GM12878 (cell line): Measurements from ENCODE around the gene WNT3A.

Experiments used
- RB1 ChIP-seq: fragments of 450-650 bp; formaldehyde crosslinking; IDR thresholded peaks from 2 replicates; pipeline ENCODE4 v1.6.1; 2017; ENCODE audit warnings: mild to moderate bottlenecking, borderline replicate concordance
- SP1 ChIP-seq: IDR thresholded peaks from one replicate; pipeline ENCODE4 v1.6.1; 2011; ENCODE audit warnings: low read depth, low read length
- SRF ChIP-seq, 2 experiments: IDR thresholded peaks; 2 replicates each; pipeline ENCODE4 v1.6.1; 2011; ENCODE audit warnings: low read depth in 2 of 2, low read length in 2 of 2, mild to moderate bottlenecking in 1 of 2, moderate library complexity in 1 of 2
- USF1 ChIP-seq: IDR thresholded peaks from 2 replicates; pipeline ENCODE4 v1.6.1; 2011; ENCODE audit warnings: borderline replicate concordance, low read depth, mild to moderate bottlenecking, moderate library complexity, mixed read lengths, low read length; ENCODE audit not compliant: insufficient read depth; ENCODE audit errors: extremely low read length
- ZNF274 ChIP-seq: IDR thresholded peaks from one replicate; pipeline ENCODE4 v1.8.0; 2011; ENCODE audit not compliant: insufficient read length, insufficient read depth
- TF ChIP-seq, protein P1 (sequence below), 3 experiments: IDR thresholded peaks in 2 of 3; conservative IDR thresholded peaks in 1 of 3; 2 replicates each; pipeline ENCODE4 v1.5.1; 2011; ENCODE audit warnings: low read depth in 3 of 3, low read length in 3 of 3, mild to moderate bottlenecking in 3 of 3, control low read depth in 2 of 3, moderate library complexity in 2 of 3, inconsistent platforms in 1 of 3, mixed read lengths in 1 of 3; ENCODE audit not compliant: control insufficient read depth in 2 of 3, insufficient read depth in 1 of 3; ENCODE audit errors: extremely low read depth in 1 of 3

DNA sequence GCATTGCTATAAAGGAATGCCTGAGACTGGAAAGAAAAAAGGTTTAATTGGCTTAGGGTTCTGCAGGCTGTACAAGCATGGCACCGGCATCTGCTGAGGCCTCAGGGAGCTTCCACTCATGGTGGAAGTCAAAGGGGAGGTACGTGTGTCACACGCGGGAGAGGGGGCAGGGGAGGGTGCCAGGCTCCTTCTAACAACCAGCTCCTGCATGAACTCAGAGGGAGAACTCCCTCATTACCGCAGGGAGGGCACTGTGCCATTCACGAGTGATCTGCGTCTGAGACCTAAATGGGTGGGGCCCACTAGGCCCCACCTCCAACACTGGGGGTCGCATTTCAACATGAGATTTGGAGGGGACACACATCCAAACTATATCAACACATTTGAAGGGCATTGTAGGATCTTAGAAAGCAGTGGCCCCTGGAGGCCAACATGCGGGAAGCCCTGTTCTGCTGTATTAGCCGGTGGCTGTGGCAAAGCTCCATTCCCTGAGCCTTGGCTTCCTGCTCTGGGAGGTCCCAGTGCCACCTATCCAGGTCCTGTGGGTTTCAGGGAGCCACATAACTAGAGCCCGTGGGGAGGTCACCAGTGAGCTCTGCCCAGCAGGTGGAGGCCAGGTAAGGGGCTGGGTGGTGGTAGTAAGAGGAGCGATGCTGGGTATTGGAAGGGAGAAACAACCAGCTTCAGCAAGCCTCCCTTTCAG, 10.0 kb downstream of the WNT3A start:
- TF ChIP-seq, protein P1, sequence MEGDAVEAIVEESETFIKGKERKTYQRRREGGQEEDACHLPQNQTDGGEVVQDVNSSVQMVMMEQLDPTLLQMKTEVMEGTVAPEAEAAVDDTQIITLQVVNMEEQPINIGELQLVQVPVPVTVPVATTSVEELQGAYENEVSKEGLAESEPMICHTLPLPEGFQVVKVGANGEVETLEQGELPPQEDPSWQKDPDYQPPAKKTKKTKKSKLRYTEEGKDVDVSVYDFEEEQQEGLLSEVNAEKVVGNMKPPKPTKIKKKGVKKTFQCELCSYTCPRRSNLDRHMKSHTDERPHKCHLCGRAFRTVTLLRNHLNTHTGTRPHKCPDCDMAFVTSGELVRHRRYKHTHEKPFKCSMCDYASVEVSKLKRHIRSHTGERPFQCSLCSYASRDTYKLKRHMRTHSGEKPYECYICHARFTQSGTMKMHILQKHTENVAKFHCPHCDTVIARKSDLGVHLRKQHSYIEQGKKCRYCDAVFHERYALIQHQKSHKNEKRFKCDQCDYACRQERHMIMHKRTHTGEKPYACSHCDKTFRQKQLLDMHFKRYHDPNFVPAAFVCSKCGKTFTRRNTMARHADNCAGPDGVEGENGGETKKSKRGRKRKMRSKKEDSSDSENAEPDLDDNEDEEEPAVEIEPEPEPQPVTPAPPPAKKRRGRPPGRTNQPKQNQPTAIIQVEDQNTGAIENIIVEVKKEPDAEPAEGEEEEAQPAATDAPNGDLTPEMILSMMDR (IDR thresholded peaks at IDR 0.05 in 2 of 3, conservative IDR thresholded peaks at IDR 0.05 in 1 of 3; ENCODE audit: control insufficient read depth in 2 of 3, extremely low read depth in 1 of 3, insufficient read depth in 1 of 3, low read depth in 3 of 3, low read length in 3 of 3) = no peak
- TF ChIP-seq ZNF274 = no peak
- TF ChIP-seq RB1 = no peak
- no peak for TF ChIP-seq SRF (IDR thresholded peaks at IDR 0.05; ENCODE audit: low read depth in 2 of 2, low read length in 2 of 2)
- TF ChIP-seq USF1 = no peak
- TF ChIP-seq SP1 = no peak
